Germinal center (tissue), 1 donor: ENCODE data around the gene PRDM10.
A peak's percentile ranks its signal among the peaks of the same experiment; 100 is the strongest.

Experiments used
- DNase-seq: peaks from one replicate; pipeline ENCODE4 v3.0.0; 2012; ENCODE audit warnings: mixed read lengths, low spot score

The PRDM10 gene

DNA sequence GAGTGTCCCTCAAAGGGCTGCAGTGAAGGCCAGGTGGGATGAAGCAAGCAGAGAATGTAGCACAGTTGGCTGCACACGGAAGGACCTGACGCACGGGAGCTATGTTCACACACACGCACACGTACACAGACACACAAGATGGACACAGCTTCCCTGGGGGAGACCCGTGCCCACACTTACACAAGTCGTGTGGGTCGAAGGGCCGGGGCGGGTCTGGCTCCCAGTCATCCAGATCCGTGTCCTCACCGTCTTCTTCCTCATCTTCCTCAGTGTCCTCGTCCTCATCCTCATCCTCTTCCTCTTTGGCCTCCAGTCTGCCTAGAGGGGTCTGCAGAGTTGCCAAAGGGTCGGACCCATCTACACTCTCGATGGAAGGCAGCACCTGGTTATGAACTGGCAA, 55.7 kb downstream of the PRDM10 start:
- DNase-seq, result no peak

GRCh38 chr11:129946256-129946655, 56.4 kb downstream of the PRDM10 start:
- no peak for DNase-seq

- no peak for DNase-seq
These were observed 57.3 kb downstream of the PRDM10 start for GRCh38 chr11:129945373-129945772.

DNA sequence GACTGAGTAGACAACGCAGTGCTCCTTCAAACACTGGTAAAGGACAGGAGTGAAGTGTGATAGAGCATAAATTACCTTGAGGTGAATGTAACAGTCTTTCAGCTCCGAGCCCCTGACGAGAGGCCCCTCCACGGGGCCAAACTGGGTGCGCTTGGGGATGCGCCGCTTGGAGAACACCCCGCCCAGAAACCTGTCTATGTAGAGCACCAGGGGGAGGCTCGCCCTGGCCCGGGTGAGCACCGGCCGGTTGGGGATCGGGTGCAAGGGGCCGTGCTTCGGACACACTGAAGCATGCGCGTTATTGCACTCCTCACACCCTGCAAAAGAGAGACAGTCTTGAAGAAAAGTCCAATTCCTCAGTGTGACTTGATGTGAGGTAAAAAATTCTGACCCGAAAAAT, 57.9 kb downstream of the PRDM10 start:
- DNase-seq, result no peak

GRCh38 chr11:129943036-129943435, 59.6 kb downstream of the PRDM10 start:
- DNase-seq, result no peak

- DNase-seq, result peak; percentile 51
These were observed 63.1 kb downstream of the PRDM10 start for GRCh38 chr11:129939510-129939909.

DNA sequence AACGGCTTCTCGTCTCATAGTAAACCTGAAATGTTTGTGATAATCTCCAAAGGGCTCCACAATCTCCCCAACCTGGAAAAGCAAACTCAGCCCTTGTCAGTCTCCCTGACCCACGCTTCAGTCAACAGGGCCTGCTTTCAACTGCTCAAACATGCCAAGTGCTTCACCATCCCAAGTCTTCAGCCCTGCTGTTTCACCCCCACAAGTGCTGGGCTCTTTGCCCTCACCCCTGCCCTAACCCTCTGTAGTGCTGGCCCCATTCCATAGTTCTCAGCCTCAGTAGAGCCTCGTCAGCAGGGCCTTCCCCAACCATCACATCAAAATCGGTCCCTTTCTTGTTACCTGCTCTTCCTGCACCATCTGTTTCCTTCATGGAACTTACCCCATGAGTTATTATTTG, 63.9 kb downstream of the PRDM10 start:
- no peak for DNase-seq

GRCh38 chr11:129937592-129938238, 64.9 kb downstream of the PRDM10 start:
- no peak for DNase-seq

DNA sequence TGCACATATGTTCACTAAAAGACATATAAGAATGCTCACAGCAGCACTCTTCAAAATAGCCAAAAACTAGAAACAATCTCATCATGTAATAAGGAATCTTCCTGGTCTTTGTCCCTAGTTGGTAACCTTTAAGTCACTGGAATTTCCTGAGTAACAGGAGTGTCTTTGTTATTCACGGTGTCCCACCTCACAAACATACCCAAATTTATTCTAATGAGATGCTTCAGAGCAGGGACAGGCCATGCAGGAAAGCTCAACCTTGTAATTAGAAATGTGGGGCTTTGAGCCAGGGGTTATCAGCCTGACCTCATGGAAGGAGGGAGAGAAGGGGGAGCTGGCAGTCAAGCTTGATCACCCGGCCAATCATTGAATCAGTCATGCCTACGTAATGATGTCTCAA, 66.9 kb downstream of the PRDM10 start:
- DNase-seq, result no peak

- DNase-seq, result no peak
These were observed 68.7 kb downstream of the PRDM10 start for GRCh38 chr11:129933891-129934290.

GRCh38 chr11:129933262-129933661, 69.4 kb downstream of the PRDM10 start:
- no peak for DNase-seq

- no peak for DNase-seq
These were observed 70.1 kb downstream of the PRDM10 start for GRCh38 chr11:129932381-129933067.

- DNase-seq, result no peak
These were observed 71.9 kb downstream of the PRDM10 start for GRCh38 chr11:129930743-129931142.

GRCh38 chr11:129930296-129930695, 72.3 kb downstream of the PRDM10 start:
- DNase-seq, result no peak

DNA sequence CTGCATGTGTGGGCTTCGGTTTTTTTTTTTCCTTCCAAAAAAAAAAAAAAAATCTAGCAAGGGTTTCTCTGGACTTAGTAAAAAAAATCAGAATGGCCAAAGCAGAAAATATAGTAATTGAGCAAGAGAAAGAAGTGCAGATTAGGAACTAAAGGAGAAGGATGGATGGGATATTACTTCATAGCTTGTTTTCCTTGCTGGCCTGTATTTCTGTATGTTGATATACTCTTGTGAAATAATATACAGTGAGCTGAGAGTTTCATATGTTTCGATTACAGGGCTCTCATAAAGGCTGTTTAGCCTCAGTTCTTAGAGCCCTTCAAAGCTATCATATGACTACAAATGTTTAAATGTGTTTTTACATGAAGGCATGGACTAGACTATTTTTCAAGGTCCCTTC, 72.9 kb downstream of the PRDM10 start:
- DNase-seq, result no peak

- no peak for DNase-seq
These were observed 73.5 kb downstream of the PRDM10 start for GRCh38 chr11:129928923-129929692.

DNA sequence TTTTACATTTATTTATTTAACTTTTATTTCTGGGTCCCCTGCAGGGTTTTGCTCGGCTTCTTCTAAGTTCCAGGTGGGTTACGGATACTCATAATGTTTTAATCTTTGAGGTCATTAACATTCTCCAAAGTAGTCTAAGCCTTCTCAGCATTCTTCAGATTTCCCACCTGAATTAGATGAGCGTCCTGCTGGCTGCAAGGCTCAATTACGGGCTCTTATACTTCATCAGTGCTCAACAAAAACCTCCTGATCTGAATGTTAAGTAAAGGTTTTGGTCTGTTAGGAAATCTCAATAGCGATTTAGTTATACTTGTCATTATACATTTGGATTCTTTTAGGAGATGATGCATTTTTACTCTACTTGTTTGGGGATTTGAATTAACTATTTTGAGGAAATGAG, 80.0 kb downstream of the PRDM10 start:
- DNase-seq, result no peak

- DNase-seq, result no peak
These were observed 84.3 kb downstream of the PRDM10 start for GRCh38 chr11:129918361-129918760.

GRCh38 chr11:129917231-129917630, 85.4 kb downstream of the PRDM10 start:
- no peak for DNase-seq

DNA sequence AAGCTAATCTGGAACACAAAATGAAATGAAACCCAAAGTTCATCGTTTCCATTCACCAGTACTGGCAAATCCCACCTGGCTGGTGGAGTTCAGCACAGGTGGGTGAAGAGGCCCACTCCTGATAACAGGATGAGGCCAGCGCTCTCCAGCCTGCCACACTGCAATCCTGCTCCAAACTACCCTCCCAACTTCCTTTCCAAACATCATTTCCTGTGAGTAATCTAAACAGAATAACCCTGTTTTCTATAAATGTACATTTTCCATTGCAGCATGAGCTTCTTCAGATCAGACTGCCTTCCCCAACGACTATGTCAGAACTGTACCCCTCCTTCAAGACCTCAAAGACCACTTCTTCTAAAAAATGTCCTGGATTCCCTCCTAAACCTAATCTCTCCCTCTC, 91.3 kb downstream of the PRDM10 start:
- no peak for DNase-seq

DNA sequence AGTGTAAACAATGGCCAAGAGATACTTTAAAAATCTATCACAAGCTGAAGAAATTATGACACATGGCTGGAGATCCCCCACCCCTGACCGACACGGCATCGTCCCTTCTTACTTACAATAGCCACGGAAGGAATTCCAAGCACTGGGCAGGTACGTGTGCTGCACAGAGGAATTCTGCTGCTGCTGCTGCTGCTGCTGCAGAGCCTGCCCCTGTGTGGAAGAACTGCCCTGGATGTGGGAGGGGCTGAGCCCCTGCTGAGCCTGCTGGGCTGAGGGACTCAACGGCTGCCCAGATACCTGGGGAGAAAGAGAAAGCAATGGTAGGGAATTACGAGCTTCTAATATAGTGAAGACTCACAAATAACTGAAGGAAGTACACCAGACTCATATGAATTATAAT, 92.3 kb downstream of the PRDM10 start:
- DNase-seq, result no peak

DNA sequence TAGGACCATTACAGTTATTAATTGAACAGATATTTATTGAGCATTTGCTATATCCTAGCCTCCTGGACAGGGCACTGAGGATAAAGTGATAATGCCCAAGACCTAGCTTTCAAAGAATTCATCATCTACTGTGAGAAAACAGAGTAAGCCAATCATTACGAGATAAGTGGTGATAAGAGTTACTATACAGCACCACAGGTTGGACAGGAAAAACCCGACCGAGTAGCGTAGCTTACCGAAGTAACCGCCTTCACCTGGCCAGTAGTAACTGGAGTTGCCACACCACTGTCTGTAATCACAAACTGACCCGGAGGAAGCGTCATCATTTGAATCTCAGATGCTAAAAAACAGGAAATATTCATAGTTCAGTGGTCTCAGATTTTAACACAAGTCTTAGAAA, 97.2 kb downstream of the PRDM10 start:
- no peak for DNase-seq

- DNase-seq, result no peak
These were observed 106.6 kb downstream of the PRDM10 start for GRCh38 chr11:129896062-129896461.
